Astrocyte of the spinal cord (primary cell): ENCODE results near the gene RHOH.

Experiments
- DNase-seq: peaks from one replicate; pipeline ENCODE4 v3.0.0; 2011; ENCODE audit warnings: low read depth, low spot score
- H3K4me3 ChIP-seq: 2 replicates; pipeline ENCODE4 v1.5.1; 2011; ENCODE audit warnings: low read depth, mild to moderate bottlenecking, low read length, moderate library complexity
- in situ Hi-C: cut with HindIII; loops from 2 replicates; pipeline ENCODE4 v1.10.0; 2017; ENCODE audit warnings: low sequenced_read_pairs
- TF ChIP-seq, protein P1 (sequence below): IDR thresholded peaks from 2 replicates; pipeline ENCODE4 v1.5.1; 2012; ENCODE audit warnings: low read depth, mild to moderate bottlenecking, low read length, inconsistent platforms

The RHOH gene

DNA sequence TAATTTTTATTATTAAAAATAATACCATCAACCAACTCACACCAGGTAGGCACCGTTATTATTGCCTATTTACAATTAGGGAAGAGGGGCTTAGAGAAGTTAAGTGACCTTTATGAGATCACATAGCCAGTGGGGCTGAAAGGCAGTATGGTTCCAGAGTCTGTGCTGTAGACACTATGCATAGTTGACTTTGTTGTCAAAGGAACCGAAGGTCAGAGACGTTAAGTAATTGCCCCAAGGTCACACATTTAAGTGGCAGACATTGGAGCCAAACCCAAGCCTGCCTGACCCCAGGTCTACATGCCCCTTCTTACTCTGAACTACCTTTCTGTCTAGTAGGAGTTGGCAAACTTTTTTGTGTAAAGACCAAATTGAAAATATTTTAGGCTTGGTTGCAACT, 36.4 kb downstream of the RHOH start:
- in situ Hi-C loops: no loop called here
- TF ChIP-seq, protein P1, sequence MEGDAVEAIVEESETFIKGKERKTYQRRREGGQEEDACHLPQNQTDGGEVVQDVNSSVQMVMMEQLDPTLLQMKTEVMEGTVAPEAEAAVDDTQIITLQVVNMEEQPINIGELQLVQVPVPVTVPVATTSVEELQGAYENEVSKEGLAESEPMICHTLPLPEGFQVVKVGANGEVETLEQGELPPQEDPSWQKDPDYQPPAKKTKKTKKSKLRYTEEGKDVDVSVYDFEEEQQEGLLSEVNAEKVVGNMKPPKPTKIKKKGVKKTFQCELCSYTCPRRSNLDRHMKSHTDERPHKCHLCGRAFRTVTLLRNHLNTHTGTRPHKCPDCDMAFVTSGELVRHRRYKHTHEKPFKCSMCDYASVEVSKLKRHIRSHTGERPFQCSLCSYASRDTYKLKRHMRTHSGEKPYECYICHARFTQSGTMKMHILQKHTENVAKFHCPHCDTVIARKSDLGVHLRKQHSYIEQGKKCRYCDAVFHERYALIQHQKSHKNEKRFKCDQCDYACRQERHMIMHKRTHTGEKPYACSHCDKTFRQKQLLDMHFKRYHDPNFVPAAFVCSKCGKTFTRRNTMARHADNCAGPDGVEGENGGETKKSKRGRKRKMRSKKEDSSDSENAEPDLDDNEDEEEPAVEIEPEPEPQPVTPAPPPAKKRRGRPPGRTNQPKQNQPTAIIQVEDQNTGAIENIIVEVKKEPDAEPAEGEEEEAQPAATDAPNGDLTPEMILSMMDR: no peak
- H3K4me3 ChIP-seq: no peak overlapping the region
- no peak for DNase-seq

DNA sequence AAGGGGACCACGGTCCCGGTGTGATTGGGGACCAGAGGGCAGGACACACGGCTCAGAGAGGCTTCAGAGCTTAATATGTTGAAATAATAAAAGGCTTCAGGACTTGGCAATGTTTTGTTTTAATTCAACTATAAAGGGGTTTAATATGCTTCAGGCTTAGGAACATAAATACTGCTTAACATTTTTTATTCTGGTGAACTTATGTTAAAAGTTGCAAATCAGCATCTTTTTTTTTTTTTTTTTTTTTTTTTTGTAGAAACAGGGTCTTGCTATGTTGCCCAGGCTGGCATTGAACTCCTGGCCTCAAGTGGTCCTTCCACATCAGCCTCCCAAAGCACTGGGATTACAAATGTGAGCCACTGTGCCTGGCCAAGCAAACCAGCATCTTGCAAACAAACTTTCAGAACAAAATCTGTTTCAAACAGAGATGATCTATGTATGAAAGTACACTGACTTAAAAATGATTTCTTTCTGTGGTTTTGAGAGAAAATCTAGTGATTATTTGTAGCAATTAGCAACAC, 37.7 kb downstream of the RHOH start:
- in situ Hi-C loops: no loop called here
- no peak overlapping the region for H3K4me3 ChIP-seq
- no peak for DNase-seq
- TF ChIP-seq, protein P1: no peak

DNA sequence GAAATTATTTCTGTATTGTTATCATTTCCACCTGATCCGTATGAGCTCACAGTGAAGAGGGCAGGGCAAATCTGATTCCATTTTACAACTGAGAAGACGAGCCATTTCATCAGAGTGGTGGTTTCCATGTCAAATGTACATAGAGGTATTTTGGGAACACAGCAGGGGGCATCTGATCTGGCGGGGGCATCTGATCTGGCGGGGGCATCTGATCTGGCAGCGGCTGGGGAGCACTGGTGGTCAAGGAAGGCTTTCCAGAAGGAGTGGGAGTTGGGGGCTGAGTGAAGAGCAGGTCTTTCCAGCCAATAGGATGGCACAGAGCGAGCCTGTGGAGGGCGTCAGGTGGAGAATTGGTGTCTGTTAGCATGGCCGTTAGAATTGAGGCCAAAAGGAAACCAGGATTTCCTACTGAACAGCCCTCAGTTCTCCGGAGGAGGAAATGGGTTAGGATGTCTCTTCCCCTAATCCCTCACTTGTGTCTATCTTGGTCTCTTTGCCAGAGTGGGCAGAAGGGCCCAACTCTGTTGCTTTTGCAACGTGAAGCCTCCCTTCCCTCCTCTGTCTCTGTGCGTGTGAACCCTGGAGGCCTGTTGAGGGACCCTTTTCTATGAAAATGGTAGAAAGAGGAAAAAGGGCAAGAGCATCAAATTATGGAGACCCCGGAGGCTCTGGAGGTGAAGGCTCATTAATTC, 41.3 kb downstream of the RHOH start:
- DNase-seq: no peak
- H3K4me3 ChIP-seq: no peak overlapping the region
- in situ Hi-C loops: no loop called here
- TF ChIP-seq, protein P1: no peak

DNA sequence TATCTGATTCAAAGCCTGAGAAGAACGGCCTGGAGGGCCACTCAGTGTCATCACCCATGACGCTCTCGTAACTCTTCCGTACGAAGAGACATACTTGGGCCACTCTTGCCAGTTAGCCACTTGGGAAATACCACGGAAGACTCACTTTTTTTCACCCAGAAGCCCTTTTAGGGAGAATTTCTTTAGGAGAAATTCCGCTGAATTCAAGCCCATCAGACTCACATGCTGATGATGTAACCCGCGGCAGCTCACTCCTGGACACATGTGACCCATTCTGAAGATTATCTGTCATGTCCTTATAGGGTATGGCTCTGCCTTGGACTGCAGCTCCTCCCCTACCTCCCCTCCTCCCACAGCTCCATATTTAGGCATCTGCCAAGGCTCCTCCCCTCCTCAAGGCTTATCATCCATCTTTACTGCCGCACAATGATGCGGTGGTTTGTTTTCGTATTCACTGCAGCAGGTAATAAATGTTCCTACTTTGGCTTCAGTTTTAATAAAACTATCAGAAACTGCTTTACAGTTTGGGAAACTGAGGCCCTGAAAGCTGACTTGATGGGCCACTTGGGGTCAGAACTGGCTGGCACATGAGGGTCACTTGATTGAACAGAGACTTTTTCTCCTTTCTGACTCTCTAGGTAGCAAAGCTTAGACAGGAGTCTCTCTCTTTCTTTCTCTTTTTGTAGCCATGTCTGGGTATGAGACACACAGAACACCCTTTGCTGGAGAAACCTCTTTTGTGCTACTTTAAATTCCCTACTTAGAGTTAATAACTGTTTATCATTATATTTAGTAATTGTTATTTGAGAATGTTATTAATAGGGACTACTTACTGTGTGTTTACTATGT, 42.1 kb downstream of the RHOH start:
- in situ Hi-C loops: no loop called here

DNA sequence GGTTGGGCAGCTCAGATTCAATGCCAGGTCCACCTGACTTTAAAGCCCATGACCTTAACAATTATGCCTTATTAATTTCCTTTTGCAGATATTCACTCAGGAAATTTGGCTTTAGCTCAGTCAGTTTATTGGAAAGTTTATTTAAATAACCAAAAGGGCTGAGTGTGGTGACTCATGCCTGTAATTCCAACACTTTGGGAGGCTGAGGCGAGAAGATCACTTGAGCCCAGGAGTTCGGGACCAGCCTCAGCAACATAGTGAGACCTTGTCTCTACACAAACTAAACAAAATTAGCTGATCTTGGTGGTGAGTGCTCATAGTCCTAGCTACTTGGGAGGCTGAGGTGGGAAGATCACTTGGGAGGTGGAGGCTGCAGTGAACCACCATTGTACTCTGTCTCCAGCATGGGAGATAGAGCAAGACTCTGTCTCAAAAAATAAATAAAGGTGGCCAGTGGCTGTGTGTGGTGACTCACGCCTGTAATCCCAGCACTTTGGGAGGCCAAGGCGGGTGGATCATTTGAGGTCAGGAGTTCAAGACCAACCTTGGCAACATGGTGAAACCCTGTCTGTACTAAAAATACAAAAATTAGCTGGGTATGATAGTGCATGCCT, 43.3 kb downstream of the RHOH start:
- DNase-seq: peak; percentile 19
- H3K4me3 ChIP-seq: no peak overlapping the region
- TF ChIP-seq, protein P1: no peak
- in situ Hi-C loops: no loop called here

More for the DNA sequence above, 42.1 kb downstream of the RHOH start:
- H3K4me3 ChIP-seq: no peak overlapping the region
- no peak for DNase-seq
- TF ChIP-seq, protein P1: no peak

DNA sequence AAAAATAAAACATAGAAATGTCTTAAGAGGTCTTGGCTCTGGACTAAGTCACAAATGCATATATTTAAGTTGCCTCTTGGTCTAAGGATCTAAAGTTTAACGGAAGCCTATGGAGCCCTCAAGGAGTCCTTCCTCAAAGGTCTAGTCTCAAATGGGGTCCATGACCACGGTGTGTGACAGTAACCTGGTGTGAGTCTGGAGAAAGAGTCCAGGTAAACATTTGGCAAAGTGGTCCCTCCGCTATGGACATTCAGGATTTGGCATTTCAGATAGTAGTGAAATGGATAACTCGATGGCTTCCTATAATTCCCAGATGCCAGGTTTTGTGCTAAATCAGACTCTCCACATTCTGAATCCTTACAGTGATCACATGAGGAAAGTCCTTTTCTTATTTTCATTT, 44.2 kb downstream of the RHOH start:
- DNase-seq: no peak
- in situ Hi-C loops: no loop called here
- TF ChIP-seq, protein P1: no peak
- H3K4me3 ChIP-seq: no peak overlapping the region
